HepG2 (cell line): ENCODE measurements around the gene RUNX2. TPM values are rescaled to one million over a fixed set of nuclear protein-coding genes. Genes with fewer than 3 reads are reported as not detected.
"Not testable (repeated sequence)": the region's sequence is repeated elsewhere in the genome, so short reads cannot be mapped to it uniquely, and the experiment has no call there.

Experiments used
- ATAC-seq: fragments of 200-7000 bp; cut with Tn5 transposase; 3 replicates; pipeline ENCODE4 v1.9.1; 2020; ENCODE audit warnings: mild to moderate bottlenecking, moderate library complexity
- BruUV-seq: library from RNA; stranded (reverse); fragments of 400-500 nt; replicated peaks from 2 replicates; lab custom pipeline; 2021; lab: Mats Ljungman, UMichigan
- CTCF ChIA-PET: fragments of 300-600 bp; formaldehyde crosslinking; extraction: SDS; loops from one replicate; lab custom pipeline; 2021; ENCODE audit warnings: low total read pairs, inconsistent platforms, low intra/inter-chr PET ratio; lab: Yijun Ruan, JAX
- POLR2A ChIA-PET: fragments of 350-600 bp; sonication (Branson Sonifier 250); formaldehyde crosslinking; loops from one replicate; lab custom pipeline; 2020; ENCODE audit warnings: antibody characterized with exemption, inconsistent platforms; lab: Yijun Ruan, JAX
- DNase-seq: peaks from one replicate; pipeline ENCODE4 v3.0.0-alpha.2; 2015; ENCODE audit warnings: low spot score
- FAIRE-seq: peaks from 3 replicates; lab custom pipeline; 2011; peaks lifted over from hg19 to GRCh38; lab: Jason Lieb, UNC
- H2AFZ ChIP-seq: one replicate; pipeline ENCODE4 v1.6.1; 2011; ENCODE audit warnings: low read length, inconsistent platforms
- H3K27ac ChIP-seq: fragments of 300-600 bp; 3 replicates; pipeline ENCODE4 v1.8.0; 2011; ENCODE audit warnings: mixed run types, mild to moderate bottlenecking, mixed read lengths, low read length, inconsistent platforms; ENCODE audit not compliant: insufficient read depth; ENCODE audit errors: extremely low read length
- H3K27me3 ChIP-seq, 2 experiments: fragments of 200-600 bp in 1 of 2; 2 replicates in 1 of 2; 3 replicates in 1 of 2; pipeline versions ENCODE4 v1.6.0 to v1.8.0; 2011; ENCODE audit warnings: low read length in 2 of 2, mild to moderate bottlenecking in 2 of 2, moderate library complexity in 2 of 2, inconsistent platforms in 1 of 2; ENCODE audit not compliant: insufficient read depth in 2 of 2, control insufficient read depth in 1 of 2
- H3K36me3 ChIP-seq, 2 experiments: fragments of 200-600 bp in 1 of 2; replicated peaks in 1 of 2; 2 replicates in 1 of 2; 3 replicates in 1 of 2; pipeline versions ENCODE4 v1.5.1 to v1.8.0; 2011; ENCODE audit warnings: low read length in 2 of 2, inconsistent platforms in 1 of 2; ENCODE audit not compliant: insufficient read depth in 2 of 2, control insufficient read depth in 1 of 2
- H3K4me1 ChIP-seq: 2 replicates; pipeline ENCODE4 v1.5.1; 2012; ENCODE audit warnings: low read length, inconsistent platforms; ENCODE audit not compliant: insufficient read depth
- H3K4me2 ChIP-seq: 2 replicates; pipeline ENCODE4 v1.6.0; 2011; ENCODE audit warnings: low read depth, low read length, inconsistent platforms
- H3K4me3 ChIP-seq, 3 experiments: fragments of 200-600 bp in 1 of 3; sonication (generic), shearing (Covaris generic) in 1 of 3; replicated peaks in 1 of 3; 2 replicates each; pipeline ENCODE4 v1.5.1; 2011 to 2016; ENCODE audit warnings: low read length in 3 of 3, inconsistent platforms in 2 of 3, low read depth in 2 of 3, mild to moderate bottlenecking in 2 of 3, control low read depth in 1 of 3, mixed read lengths in 1 of 3; ENCODE audit not compliant: insufficient read depth in 1 of 3
- H3K79me2 ChIP-seq: one replicate; pipeline ENCODE4 v1.6.1; 2011; ENCODE audit warnings: low read length, inconsistent platforms; ENCODE audit not compliant: insufficient read depth
- H3K9ac ChIP-seq: 2 replicates; pipeline ENCODE4 v1.6.0; 2011; ENCODE audit warnings: mild to moderate bottlenecking, low read depth, low read length, inconsistent platforms; ENCODE audit not compliant: insufficient read depth
- H3K9me3 ChIP-seq: 2 replicates; pipeline ENCODE4 v1.5.1; 2012; ENCODE audit warnings: mild to moderate bottlenecking, low read length
- H4K20me1 ChIP-seq: 2 replicates; pipeline ENCODE4 v1.6.0; 2011; ENCODE audit warnings: inconsistent platforms, mild to moderate bottlenecking, low read length, moderate library complexity; ENCODE audit not compliant: insufficient read depth
- CCAR2 ChIP-seq: fragments of 200-400 bp; formaldehyde crosslinking; optimal IDR thresholded peaks from 2 replicates; pipeline ENCODE3; 2018; ENCODE audit warnings: low read depth, mild to moderate bottlenecking, low read length, moderate library complexity
- MBNL3 ChIP-seq: fragments of 250-450 bp; sonication (Bioruptor Pico); conservative IDR thresholded peaks from 2 replicates; pipeline ENCODE4 v1.8.0; 2022; ENCODE audit warnings: mild to moderate bottlenecking, inconsistent platforms
- NFYC ChIP-seq: IDR thresholded peaks from 2 replicates; pipeline ENCODE4 v1.6.1; 2016; ENCODE audit warnings: missing genetic modification reagents, missing compliant biosample characterization
- PHF8 ChIP-seq: sonication (generic); formaldehyde crosslinking; IDR thresholded peaks from 2 replicates; pipeline ENCODE4 v1.5.0; 2020; ENCODE audit warnings: missing genetic modification reagents
- SRSF9 ChIP-seq: fragments of 200-400 bp; formaldehyde crosslinking; IDR thresholded peaks from 2 replicates; pipeline ENCODE4 v1.6.1; 2018; ENCODE audit warnings: borderline replicate concordance, mild to moderate bottlenecking, low read depth, low read length; ENCODE audit not compliant: insufficient read depth, poor library complexity, severe bottlenecking
- ZFP36L2 ChIP-seq: sonication (generic); formaldehyde crosslinking; IDR thresholded peaks from 2 replicates; pipeline ENCODE4 v1.4.0; 2020; ENCODE audit warnings: missing genetic modification reagents
- ZNF224 ChIP-seq: sonication (generic); formaldehyde crosslinking; IDR thresholded peaks from 2 replicates; pipeline ENCODE4 v1.5.0; 2020; ENCODE audit warnings: mild to moderate bottlenecking, missing genetic modification reagents
- ZNF280D ChIP-seq: sonication (generic); formaldehyde crosslinking; IDR thresholded peaks from 2 replicates; pipeline ENCODE4 v1.5.1; 2020; ENCODE audit warnings: mild to moderate bottlenecking, missing genetic modification reagents
- WGBS: methylation state at CpG from one replicate; pipeline ENCODE4 v1.1.6; 2017; ENCODE audit warnings: low lambda C conversion rate; 5-methylcytosine and 5-hydroxymethylcytosine counted together
- in situ Hi-C: cut with HindIII; loops from 2 replicates; pipeline ENCODE4 v1.10.0; 2017; ENCODE audit warnings: low pct_unique_long_range_greater_than_20kb; ENCODE audit not compliant: extremely low pct_ligation_motif_present
- intact Hi-C: fragments of 100-400 bp; cut with micrococcal nuclease; formaldehyde crosslinking; loops from one replicate; pipeline ENCODE4 v1.10.0; 2022; ENCODE audit not compliant: unreplicated experiment
- polyA plus RNA-seq, 8 experiments: library from polyadenylated mRNA; depleted of rRNA in 3 of 8; stranded (reverse) in 7 of 8; unstranded in 1 of 8; fragments of >200 nt; fragmentation: Illumina TruSeq in 4 of 8; extraction: Trizol in 4 of 8; gene quantifications; 2 replicates each; pipeline versions ENCODE4 v1.2.1 to v1.2.3, GENCODE V29; 2011 to 2016; ENCODE audit warnings: low read depth in 4 of 8, missing spikeins in 1 of 8, mixed read lengths in 1 of 8; ENCODE audit not compliant: insufficient read depth in 1 of 8
- total RNA-seq, 5 experiments: library from RNA; depleted of rRNA; stranded (reverse); fragments of >200 nt; fragmentation: Illumina TruSeq; extraction: Trizol; gene quantifications; 2 replicates each; pipeline ENCODE4 v1.2.3, GENCODE V29; 2016; ENCODE audit warnings: low read depth in 1 of 5

RUNX2 gene
- total and polyA plus RNA-seq, 2 of the 13 experiments (the other 11 are each of a cell fraction or from before 2014, with no cell fraction given) = not detected

DNA sequence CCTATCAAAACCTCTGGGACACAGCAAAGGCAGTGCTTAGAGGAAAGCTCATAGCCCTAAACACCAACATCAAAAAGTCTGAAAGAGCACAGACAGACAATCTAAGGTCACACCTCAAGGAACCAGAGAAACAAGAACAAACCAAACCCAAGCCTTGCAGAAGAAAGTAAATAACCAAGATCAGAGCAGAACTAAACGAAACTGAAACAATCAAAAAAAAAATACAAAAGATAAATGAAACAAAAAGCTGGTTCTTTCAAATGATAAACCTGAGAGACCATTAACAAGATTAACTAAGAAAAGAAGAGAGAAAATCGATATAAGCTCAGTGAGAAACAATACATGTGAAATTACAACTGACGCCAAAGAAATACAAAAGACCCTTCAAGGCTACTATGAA lies 34.8 kb upstream of the RUNX2 start:
- H3K4me1 ChIP-seq = no peaks in the 10 kb centered on the region
- H3K79me2 ChIP-seq = no peaks in the 10 kb centered on the region
- no peak for FAIRE-seq
- H3K4me2 ChIP-seq = no peak overlapping the region
- 75% methylated on average over 3 of the region's 3 CpGs for WGBS
- no peaks in the 10 kb centered on the region for H3K36me3 ChIP-seq
- H2AFZ ChIP-seq = no peak overlapping the region
- TF ChIP-seq PHF8 (CRISPR knock-in tag) = no peak
- no peak for TF ChIP-seq CCAR2
- TF ChIP-seq SRSF9 = no peak
- TF ChIP-seq NFYC = no peak
- no peak for TF ChIP-seq ZNF280D (CRISPR knock-in tag)
- TF ChIP-seq ZFP36L2 (CRISPR knock-in tag) = no peak
- no peak for TF ChIP-seq ZNF224 (CRISPR knock-in tag)
- no peak for TF ChIP-seq MBNL3 (CRISPR knock-in tag)
- H3K9me3 ChIP-seq = no peaks in the 10 kb centered on the region
- BruUV-seq = no TSS peak
- no peaks in the 10 kb centered on the region for H4K20me1 ChIP-seq
- no peak for ATAC-seq
- in situ Hi-C loops = no loop called here
- no peak for DNase-seq
- H3K4me3 ChIP-seq = no peak overlapping the region
- intact Hi-C loops = no loop called here
- POLR2A ChIA-PET = no interaction called here
- H3K9ac ChIP-seq = no peak overlapping the region
- H3K27ac ChIP-seq = no peak overlapping the region
- CTCF ChIA-PET = no interaction called here
- no peaks in the 10 kb centered on the region for H3K27me3 ChIP-seq

DNA sequence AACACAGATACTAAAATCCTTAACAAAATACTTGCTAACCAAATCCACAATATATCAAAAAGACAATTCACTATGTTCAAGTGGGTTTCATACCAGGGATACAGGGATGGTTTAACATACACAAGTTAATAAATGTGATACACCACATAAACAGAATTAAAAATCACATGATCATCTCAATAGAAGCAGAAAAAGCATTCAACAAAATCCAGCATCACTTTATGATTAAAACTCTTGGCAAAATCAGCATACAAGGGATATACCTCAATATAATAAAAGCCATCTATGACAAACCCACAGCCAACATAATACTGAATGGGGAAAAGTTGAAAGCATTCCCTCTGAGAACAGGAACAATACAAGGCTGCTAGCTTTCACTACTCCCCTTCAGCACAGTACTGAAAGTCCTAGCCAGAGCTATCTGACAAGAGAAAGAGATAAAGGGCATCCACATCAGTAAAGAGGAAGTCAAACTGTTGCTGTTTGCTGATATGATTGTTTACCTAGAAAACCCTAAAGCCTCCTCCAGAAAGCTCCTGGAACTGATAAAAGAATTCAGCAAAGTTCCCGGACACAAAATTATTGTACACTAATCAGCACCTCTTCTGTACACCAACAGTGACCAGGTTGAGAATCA lies 33.9 kb upstream of the RUNX2 start:
- CTCF ChIA-PET, FAIRE-seq, DNase-seq, intact Hi-C loops, in situ Hi-C loops, H3K27ac ChIP-seq, H3K27me3 ChIP-seq, H3K79me2 ChIP-seq, BruUV-seq, H3K4me3 ChIP-seq, H2AFZ ChIP-seq, ATAC-seq, H3K4me2 ChIP-seq, H3K9ac ChIP-seq, H3K36me3 ChIP-seq, POLR2A ChIA-PET, H3K9me3 ChIP-seq, H4K20me1 ChIP-seq, H3K4me1 ChIP-seq: not testable (repeated sequence)
- WGBS = 85% methylated on average over 1 of the region's 1 CpG
